Stomach (tissue), 9 donors: ENCODE data around the gene TP73. TPM values are rescaled to one million over a fixed set of nuclear protein-coding genes. Genes with fewer than 3 reads are reported as not detected.

Experiments
- DNase-seq, 2 donors: peaks; one replicate each; pipeline versions ENCODE4 v3.0.0 to v3.0.0-alpha.2; 2013 to 2019
- H3K27ac ChIP-seq, 5 donors: fragments of 200-600 bp in 4 of 5; sonication (generic) in 4 of 5; one replicate each; pipeline ENCODE4 v1.5.1; 2013 to 2019; ENCODE audit warnings: mild to moderate bottlenecking in 1 of 5, moderate library complexity in 1 of 5
- H3K27me3 ChIP-seq, 3 donors: fragments of 200-600 bp; sonication (generic); one replicate each; pipeline ENCODE4 v1.5.1; 2017 to 2019; ENCODE audit warnings: mixed run types in 1 of 3
- H3K36me3 ChIP-seq, 4 donors: fragments of 200-600 bp; sonication (generic); 1 replicate in 3 of 4; 2 replicates in 1 of 4; pipeline ENCODE4 v1.5.1; 2016 to 2019
- H3K4me1 ChIP-seq, 4 donors: fragments of 200-600 bp; sonication (generic); one replicate each; pipeline ENCODE4 v1.5.1; 2016 to 2019
- H3K4me3 ChIP-seq, 4 donors: fragments of 200-600 bp; sonication (generic) in 3 of 4; one replicate each; pipeline ENCODE4 v1.5.1; 2016 to 2019; ENCODE audit warnings: mild to moderate bottlenecking in 1 of 4
- H3K9me3 ChIP-seq, 4 donors: fragments of 200-600 bp; sonication (generic); one replicate each; pipeline ENCODE4 v1.5.1; 2016 to 2019
- CTCF ChIP-seq, 7 experiments: fragments of 450-650 bp in 4 of 7; fragments of 200-600 bp in 3 of 7; sonication (generic) in 3 of 7; IDR thresholded peaks; one replicate each; pipeline ENCODE4 v1.5.1; 2016 to 2019; ENCODE audit warnings: antibody characterized with exemption in 7 of 7, control low read depth in 2 of 7, mild to moderate bottlenecking in 1 of 7
- EP300 ChIP-seq: sonication (generic); formaldehyde crosslinking; IDR thresholded peaks from one replicate; pipeline ENCODE4 v1.6.1; 2017; ENCODE audit warnings: antibody characterized with exemption
- POLR2A ChIP-seq, 4 donors: fragments of 450-650 bp; IDR thresholded peaks; one replicate each; pipeline ENCODE4 v1.6.1; 2016; ENCODE audit warnings: antibody characterized with exemption in 4 of 4, control low read depth in 2 of 4, mild to moderate bottlenecking in 1 of 4, moderate library complexity in 1 of 4
- POLR2AphosphoS5 ChIP-seq, 3 donors: sonication (generic); formaldehyde crosslinking; IDR thresholded peaks; one replicate each; pipeline ENCODE4 v1.6.1; 2016; ENCODE audit warnings: antibody characterized with exemption in 3 of 3
- WGBS, 5 donors: extraction: QIAGEN DNeasy Blood & Tissue Kit in 3 of 5; methylation state at CpG; one replicate each; pipeline versions ENCODE4 v1.1.5 to v1.1.7; 2013 to 2018; 5-methylcytosine and 5-hydroxymethylcytosine counted together
- intact Hi-C: fragments of 100-400 bp; cut with DNase I; formaldehyde crosslinking; loops from one replicate; pipeline ENCODE4 v1.15.1; 2023; ENCODE audit warnings: low total_unique reads
- polyA plus RNA-seq, 3 donors: library from polyadenylated mRNA; stranded (reverse); fragments of 200-250 nt; gene quantifications; one replicate each; pipeline ENCODE4 v1.2.3, GENCODE V29; 2013
- total RNA-seq, 5 donors: library from RNA; depleted of rRNA; stranded (reverse); fragments of >200 nt; gene quantifications; one replicate each; pipeline versions ENCODE4 v1.1.0 to v1.2.3, GENCODE V29; 2014 to 2016
- donor health status: healthy with polysubstance abuse.
- donor health status: Bipolar disorder and iron deficiency.
- donor health status: healthy.

Gene TP73
- total and polyA plus RNA-seq, 8 donors = 0.25 to 9.8 (median 1.4) TPM; not detected in 4

GRCh38 chr1:3714284-3714741, 62.0 kb downstream of the TP73 start:
- no peak for TF ChIP-seq POLR2A (IDR thresholded peaks at IDR 0.05)
- no peak for TF ChIP-seq EP300
- WGBS, 5 donors = 29 to 63% (median 50%) methylated on average over 4 to 10 of the region's 10 CpGs
- peaks cover 10 to 100% (median 52%) of the 10 kb centered on the region in 3 donors for H3K27me3 ChIP-seq

GRCh38 chr1:3714814-3715213, 62.5 kb downstream of the TP73 start:
- Histone ChIP-seq H3K27me3 (peaks cover 10 to 99% (median 47%) of the 10 kb centered on the region in 3 donors), H3K9me3 (no peaks in the 10 kb centered on the region), H3K27ac (no peak overlapping the region), H3K4me3 (no peak overlapping the region), H3K36me3 (no peaks in the 10 kb centered on the region), H3K4me1 (peaks cover 0 to 8% (median 7%) of the 10 kb centered on the region in 4 donors)
- no peak for DNase-seq
- no peak for TF ChIP-seq CTCF (IDR thresholded peaks at IDR 0.05)
- TF ChIP-seq POLR2AphosphoS5 (IDR thresholded peaks at IDR 0.05) = no peak
- no peak for TF ChIP-seq POLR2A (IDR thresholded peaks at IDR 0.05)
- no peak for TF ChIP-seq EP300
- 68 to 82% (median 80%) methylated on average over 1 to 10 of the region's 10 CpGs; no CpG with 5 or more reads in 1 of the 5 donors for WGBS, 5 donors
- intact Hi-C loops = no loop called here

More at GRCh38 chr1:3714284-3714741, 62.0 kb downstream of the TP73 start:
- Histone ChIP-seq H3K27ac (no peak overlapping the region), H3K9me3 (no peaks in the 10 kb centered on the region), H3K36me3 (no peaks in the 10 kb centered on the region), H3K4me1 (peaks cover 0 to 8% (median 7%) of the 10 kb centered on the region in 4 donors), H3K4me3 (no peak overlapping the region)
- intact Hi-C loops = no loop called here
- no peak for DNase-seq

- 52 to 87% (median 77%) methylated on average over 2 to 6 of the region's 6 CpGs for WGBS, 5 donors
- H3K36me3 ChIP-seq = no peaks in the 10 kb centered on the region
- no peak overlapping the region for H3K4me3 ChIP-seq
- DNase-seq = no peak
- H3K27ac ChIP-seq = no peak overlapping the region
- intact Hi-C loops = no loop called here
- H3K4me1 ChIP-seq = peaks cover 0 to 8% (median 7%) of the 10 kb centered on the region in 4 donors
- H3K9me3 ChIP-seq = no peaks in the 10 kb centered on the region
- peaks cover 10 to 93% (median 34%) of the 10 kb centered on the region in 3 donors for H3K27me3 ChIP-seq
- TF ChIP-seq POLR2A (IDR thresholded peaks at IDR 0.05) (no peak), EP300 (no peak), CTCF (IDR thresholded peaks at IDR 0.05) (no peak), POLR2AphosphoS5 (IDR thresholded peaks at IDR 0.05) (no peak)
Observed at GRCh38 chr1:3716351-3716750, 64.0 kb downstream of the TP73 start.

- TF ChIP-seq POLR2AphosphoS5 (IDR thresholded peaks at IDR 0.05) (no peak), POLR2A (IDR thresholded peaks at IDR 0.05) (no peak), EP300 (no peak), CTCF (IDR thresholded peaks at IDR 0.05) (no peak)
- no peak overlapping the region for H3K4me3 ChIP-seq
- H3K4me1 ChIP-seq = peaks cover 0 to 8% (median 7%) of the 10 kb centered on the region in 4 donors
- 39 to 49% (median 43%) methylated on average over 31 to 33 of the region's 33 CpGs for WGBS, 5 donors
- peaks cover 10 to 84% (median 34%) of the 10 kb centered on the region in 3 donors for H3K27me3 ChIP-seq
- intact Hi-C loops = no loop called here
- no peaks in the 10 kb centered on the region for H3K9me3 ChIP-seq
- no peaks in the 10 kb centered on the region for H3K36me3 ChIP-seq
- no peak overlapping the region for H3K27ac ChIP-seq
- peak in 1 of 2 donors; percentile 35 for DNase-seq
Observed at GRCh38 chr1:3717041-3717714, 64.9 kb downstream of the TP73 start.
